ENCODE results near the gene FIGNL2.
"Not testable (repeated sequence)": the region's sequence is repeated elsewhere in the genome, so short reads cannot be mapped to it uniquely, and the experiment has no call there.

Gene FIGNL2

DNA sequence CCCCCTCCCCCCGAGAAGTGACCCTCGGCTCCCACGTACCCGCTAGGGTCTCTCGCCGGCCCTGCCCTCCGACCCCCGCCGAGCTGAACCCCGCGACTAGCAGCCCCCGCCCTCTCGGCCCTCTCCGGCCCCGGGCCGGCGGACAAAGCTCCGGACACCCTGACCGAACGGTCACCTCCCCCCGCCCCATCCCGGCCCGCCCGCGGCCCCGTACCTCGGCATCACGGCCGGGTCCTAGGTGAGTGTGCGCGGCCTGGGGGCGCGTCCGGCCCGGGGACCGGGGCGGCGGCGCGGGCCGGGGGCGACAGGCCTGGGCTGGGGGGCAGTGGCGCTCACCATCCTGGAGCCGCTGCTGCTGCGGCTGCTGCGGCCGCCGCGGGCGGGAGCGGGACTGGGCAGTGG is at the start of gene FIGNL2:
FIGNL2 (minus strand) TSS at position 393 of the 402 bp plus-strand sequence. CDS start 26,305 bp downstream, outside the sequence.
- no peak for DNase-seq

- no peak for DNase-seq
Observed at GRCh38 chr12:51897181-51897580, 48.7 kb upstream of the FIGNL2 start.

DNA sequence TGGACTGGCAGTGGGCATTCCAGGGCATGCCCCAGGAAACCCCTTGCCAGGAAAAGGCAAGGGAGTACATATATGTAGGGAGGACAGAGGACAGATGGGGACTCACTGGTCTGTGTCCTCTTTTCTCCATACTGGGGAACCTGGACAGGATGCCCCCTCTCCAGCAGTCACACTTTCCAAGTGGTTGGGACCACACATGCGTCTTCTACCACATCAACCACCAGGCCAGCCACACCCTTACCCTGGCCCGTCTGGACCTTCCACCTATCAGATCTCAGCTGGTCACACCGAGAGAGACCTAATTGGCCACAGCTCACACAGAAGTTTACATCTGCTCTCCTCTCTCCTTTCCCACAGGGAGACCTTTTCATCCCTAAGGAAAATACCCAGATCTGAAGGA is 47.7 kb upstream of the FIGNL2 start:
- no peak for DNase-seq

DNA sequence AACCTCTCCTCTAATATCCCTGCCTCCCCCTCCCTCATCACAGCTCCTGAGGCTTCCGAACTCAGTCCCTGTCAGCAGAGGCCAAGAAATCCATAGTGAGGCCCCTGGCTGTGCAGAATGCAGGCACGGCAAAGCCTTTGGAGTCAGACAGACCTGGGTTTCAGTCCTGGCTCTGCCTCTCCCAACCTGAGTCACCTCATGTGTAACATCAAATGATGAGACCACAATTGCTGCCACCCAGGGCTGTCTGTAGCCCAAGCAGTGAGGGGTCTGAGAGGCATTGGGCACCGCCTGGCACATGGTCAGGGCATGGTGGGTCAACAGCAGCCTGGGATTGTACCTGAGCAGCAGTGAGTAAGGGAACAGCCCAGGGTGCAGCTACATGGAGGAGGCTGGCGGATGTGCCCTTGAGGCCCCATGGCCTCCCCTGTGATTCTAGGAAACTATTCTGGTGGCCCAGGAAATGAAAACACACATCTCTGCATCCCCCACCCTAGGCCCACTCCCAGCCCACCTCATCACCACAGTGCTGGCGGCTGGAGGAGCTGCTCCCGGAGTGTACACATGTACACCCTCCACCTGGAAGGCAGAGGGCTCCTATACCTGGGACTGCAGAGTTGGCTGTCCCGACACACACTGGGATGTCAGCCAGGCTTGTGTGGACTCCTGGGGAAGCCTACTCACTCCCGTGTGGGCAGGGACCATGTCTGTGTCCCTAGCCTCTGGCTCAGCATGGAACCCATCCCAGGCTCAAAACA is 47.0 kb upstream of the FIGNL2 start:
- DNase-seq: no peak

DNA sequence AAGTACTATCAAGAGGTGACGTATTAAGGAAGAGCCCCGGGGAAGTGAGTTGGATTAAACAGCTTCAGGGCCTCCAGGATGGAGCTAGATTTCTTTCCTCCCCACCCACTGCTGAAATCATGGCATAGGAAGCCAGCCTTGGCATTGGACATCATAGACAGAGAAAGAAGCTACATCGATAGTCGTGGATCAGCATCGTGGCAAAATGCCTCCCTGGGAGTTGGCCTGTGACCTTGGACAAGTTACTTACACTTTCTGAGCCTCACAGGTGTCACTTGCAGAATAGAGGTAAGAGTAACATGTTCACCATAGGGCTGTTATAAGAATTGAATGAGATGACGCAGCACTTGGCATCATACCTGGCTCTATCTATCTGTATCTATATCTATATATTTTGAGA is 45.3 kb upstream of the FIGNL2 start:
- DNase-seq: no peak

DNA sequence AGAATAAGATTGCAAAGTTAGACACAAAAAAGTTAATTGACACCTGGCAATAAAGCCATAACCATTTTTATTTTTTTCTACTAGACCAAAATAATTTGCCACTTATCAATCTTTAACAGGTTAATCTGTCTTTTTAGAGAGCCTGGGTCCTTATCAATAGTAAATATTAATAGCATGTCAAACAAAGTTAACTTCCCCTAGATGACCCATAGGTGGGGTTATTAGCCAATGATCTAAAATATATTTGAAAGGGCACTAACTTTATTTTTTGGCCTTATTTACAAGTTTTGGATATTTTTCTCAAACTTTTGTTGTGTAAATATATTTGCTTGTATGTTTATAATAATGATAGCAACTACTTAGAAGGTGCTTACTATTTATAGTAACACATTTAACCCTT is 43.3 kb upstream of the FIGNL2 start:
- DNase-seq: no peak

DNA sequence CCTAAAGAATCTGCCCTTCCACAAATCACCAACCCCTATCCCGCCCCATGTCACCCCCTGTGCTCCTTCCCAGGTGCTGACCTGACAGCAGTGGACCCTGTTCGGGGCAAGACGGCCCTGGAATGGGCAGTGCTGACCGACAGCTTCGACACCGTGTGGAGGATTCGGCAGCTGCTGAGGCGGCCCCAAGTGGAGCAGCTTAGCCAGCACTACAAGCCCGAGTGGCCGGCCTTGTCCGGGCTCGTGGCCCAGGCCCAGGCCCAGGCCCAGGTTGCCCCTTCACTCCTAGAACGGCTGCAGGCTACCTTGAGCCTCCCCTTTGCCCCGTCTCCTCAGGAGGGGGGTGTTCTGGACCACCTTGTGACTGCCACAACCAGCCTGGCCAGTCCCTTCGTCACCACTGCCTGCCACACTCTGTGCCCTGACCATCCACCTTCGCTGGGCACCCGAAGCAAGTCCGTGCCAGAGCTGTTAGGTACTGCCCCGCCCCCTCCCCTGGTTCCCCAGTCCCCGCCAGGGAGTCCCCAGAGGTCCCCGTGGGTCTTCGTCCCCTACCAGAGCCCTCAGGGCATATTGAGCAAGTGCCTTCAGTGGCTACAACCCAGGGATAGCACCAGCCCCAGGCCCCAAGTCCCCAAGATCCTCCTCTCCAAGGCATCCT is 42.1 kb upstream of the FIGNL2 start:
- DNase-seq: no peak

- DNase-seq: no peak
Observed at GRCh38 chr12:51890133-51890464, 41.6 kb upstream of the FIGNL2 start.

DNA sequence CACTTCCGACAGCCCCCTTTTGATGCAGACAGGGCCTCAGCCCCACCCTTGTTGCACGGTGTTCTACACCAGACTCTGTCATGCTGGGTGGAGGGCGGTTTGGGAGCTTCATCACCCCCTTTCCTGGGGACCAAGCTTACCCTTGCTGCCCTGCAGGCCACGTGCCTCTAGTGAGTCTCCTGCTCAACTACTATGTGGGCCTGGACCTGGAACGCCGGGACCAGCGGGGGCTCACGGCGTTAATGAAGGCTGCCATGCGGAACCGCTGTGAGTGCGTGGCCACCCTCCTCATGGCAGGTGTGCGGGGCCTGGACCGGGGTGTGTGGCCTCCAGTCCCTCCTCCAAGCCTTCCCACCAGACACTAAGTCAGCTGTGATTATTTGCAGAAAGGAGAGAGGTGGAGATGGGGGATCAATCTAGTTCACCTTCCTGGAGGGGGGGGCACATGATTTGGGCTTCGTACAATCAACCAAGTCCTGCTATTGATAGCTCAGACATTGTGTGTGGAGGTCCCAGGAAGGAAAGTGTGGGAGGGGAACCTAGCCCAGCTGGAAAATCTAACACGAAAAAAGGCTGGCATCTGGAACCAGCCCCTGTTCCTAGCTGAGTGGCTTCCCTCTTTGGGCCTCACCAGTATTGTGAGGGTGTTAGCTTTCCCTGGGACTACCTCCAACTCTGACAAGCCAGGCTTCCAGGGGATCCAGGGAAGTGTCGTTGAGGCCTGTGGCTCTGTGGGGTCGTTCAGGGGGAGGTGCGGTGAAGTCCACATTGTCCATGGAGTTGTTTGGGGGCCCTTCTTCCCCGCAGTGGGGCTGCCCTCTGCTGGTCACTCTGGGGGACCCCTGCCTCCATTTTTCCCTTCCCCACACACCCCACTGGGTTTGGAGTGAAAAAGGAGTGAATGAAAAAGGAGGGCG is 41.0 kb upstream of the FIGNL2 start:
- no peak for DNase-seq

GRCh38 chr12:51888316-51889215 is 40.0 kb upstream of the FIGNL2 start:
- DNase-seq: no peak

DNA sequence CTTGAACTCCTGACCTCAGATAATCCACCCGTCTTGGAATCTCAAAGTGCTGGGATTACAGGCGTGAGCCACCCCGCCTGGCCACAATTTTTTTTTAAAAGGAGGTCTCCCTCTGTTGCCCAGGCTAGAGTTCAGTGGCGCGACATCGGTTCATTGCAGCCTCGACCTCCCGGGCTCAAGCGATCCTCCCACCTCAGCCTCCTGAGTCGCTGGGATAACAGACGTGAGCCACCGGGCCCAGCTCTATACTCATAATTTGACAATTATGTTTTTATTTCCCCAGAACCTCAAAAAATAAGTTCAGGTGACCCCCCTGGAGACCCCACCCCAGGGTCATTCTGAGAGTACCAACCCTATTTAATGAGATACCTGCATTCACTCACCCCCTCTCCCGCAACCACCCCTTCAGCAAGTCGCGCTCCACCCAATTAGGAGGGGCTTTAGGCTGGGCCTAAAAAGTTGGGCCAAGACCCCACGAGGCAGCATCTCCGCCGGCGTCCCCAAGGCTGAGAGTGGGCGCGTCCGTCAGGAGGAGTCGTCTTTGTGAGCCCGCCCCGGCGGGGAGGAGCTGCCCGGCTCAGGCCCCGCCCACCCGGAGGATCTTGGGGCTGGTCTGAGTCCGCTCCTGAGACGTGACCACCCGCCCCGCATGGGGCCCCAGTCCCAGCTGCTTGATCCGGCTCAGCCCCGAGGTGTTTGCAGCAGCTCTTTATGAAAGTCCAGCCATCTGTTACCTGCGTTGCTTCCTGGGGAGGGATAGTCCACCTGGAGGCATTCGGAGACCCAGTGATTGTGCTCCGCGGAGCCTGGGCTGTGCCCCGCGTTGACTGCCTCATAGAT is 39.2 kb upstream of the FIGNL2 start, which contains the start of gene ANKRD33:
ANKRD33 (plus strand) TSS at position 628 of the 840 bp plus-strand sequence; CDS start at position 712, 84 bp downstream.
- no peak for DNase-seq

DNA sequence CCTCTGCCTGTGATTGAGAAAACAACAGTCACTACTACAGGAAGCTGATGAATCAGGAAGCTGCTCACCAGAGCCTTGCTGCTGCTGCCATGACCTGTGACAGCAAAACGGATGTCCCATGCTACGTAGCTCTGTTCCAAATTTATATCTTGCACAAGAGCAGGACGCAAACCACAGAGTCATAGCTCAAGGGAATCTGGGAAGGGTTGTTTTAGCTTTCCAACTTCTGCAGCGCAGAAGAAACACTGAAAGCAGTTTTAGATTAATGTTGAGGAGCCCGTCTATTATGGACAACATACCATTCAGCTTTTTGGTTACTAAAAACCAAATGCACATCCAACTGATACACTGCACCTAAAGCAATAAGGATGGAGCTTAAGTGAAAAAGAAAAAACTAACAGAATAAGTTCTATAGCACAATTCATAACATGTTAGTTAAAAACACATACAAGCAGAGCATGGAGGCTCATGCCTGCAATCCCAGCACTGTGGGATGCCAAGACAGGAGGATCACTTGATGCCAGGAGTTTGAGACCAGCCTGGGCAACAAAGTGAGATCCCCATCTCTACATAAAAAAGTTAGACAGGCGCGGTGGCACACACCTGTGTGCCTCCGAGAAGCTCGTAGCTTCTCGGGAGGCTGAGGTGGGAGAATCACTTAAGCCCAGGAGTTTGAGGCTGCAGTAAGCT is 37.6 kb upstream of the FIGNL2 start:
- DNase-seq: no peak

GRCh38 chr12:51885294-51886020 is 36.9 kb upstream of the FIGNL2 start:
- DNase-seq: not testable (repeated sequence)

- no peak for DNase-seq
Observed at GRCh38 chr12:51884676-51885229, 36.2 kb upstream of the FIGNL2 start.

- DNase-seq: no peak
Observed at GRCh38 chr12:51883998-51884675, 35.6 kb upstream of the FIGNL2 start.

- no peak for DNase-seq
Observed at GRCh38 chr12:51883295-51883694, 34.8 kb upstream of the FIGNL2 start.

DNA sequence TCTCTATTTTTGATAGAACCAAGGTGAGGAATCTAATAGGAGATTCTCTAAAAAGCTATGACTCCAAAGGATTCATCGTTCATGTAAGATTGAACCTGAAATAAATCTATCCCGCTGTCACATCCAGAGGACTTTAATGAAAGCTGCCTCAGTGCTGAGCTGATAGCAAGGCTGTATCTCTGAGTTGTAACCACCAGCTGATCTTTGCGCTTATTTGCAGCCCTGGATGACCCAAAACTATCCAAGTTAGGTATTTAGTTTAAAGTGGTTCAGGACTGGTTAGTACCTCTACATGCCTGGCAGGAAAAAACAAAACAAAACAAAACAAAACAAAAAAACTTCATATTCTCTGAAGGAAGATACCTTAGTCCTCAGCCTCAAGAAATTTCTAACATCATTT is 30.6 kb upstream of the FIGNL2 start:
- DNase-seq: no peak

DNA sequence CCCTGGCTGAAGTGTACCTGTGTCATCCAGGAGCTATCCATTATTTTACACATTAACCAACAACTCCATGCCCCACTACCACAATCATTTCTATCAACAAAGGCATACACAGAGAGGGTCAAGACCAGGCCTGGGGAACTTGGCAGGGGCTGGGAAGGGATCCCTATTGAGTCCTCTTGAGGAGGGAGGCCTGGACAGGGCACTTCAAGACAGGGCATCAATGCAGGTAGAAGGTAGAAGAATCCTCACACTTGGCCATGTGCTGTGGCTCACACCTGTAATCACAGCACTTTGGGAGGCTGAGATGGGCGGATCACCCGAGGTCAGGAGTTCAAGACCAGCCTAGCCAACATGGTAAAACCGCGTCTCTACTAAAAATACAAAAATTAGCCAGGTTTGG is 26.0 kb upstream of the FIGNL2 start:
- no peak for DNase-seq

- no peak for DNase-seq
Observed at GRCh38 chr12:51874000-51874399, 25.5 kb upstream of the FIGNL2 start.
